Heart left ventricle (tissue), 16 donors: ENCODE measurements around the gene GPLD1. TPM values are rescaled to one million over a fixed set of nuclear protein-coding genes. Genes with fewer than 3 reads are reported as not detected.

ENCODE experiments used
- ATAC-seq, 4 donors: fragments of 200-7000 bp; cut with Tn5 transposase; one replicate each; pipeline ENCODE4 v1.9.1; 2020 to 2022; ENCODE audit warnings: moderate library complexity in 4 of 4, mild to moderate bottlenecking in 3 of 4, moderate number of reproducible peaks in 1 of 4
- DNase-seq, 5 donors: peaks; one replicate each; pipeline ENCODE4 v3.0.0-alpha.2; 2020
- H3K27ac ChIP-seq, 12 donors: fragments of 200-600 bp; sonication (generic) in 4 of 12; one replicate each; pipeline versions ENCODE4 v1.5.0 to v1.8.0; 2016 to 2022; ENCODE audit warnings: mild to moderate bottlenecking in 2 of 12
- H3K27me3 ChIP-seq, 9 donors: fragments of 200-600 bp; sonication (generic) in 2 of 9; one replicate each; pipeline versions ENCODE4 v1.5.1 to v1.8.0; 2016 to 2022; ENCODE audit warnings: mild to moderate bottlenecking in 3 of 9
- H3K36me3 ChIP-seq, 9 donors: fragments of 200-600 bp; sonication (generic) in 2 of 9; one replicate each; pipeline versions ENCODE4 v1.5.0 to v1.8.0; 2018 to 2022; ENCODE audit warnings: mild to moderate bottlenecking in 2 of 9
- H3K4me1 ChIP-seq, 12 donors: fragments of 200-600 bp; sonication (generic) in 4 of 12; one replicate each; pipeline versions ENCODE4 v1.5.0 to v1.8.0; 2016 to 2022; ENCODE audit warnings: mild to moderate bottlenecking in 3 of 12
- H3K4me3 ChIP-seq, 12 donors: fragments of 200-600 bp; sonication (generic) in 4 of 12; one replicate each; pipeline versions ENCODE4 v1.5.0 to v1.8.0; 2017 to 2022; ENCODE audit warnings: mild to moderate bottlenecking in 9 of 12, moderate library complexity in 4 of 12
- H3K9me3 ChIP-seq, 12 donors: fragments of 200-600 bp; sonication (generic) in 4 of 12; one replicate each; pipeline versions ENCODE4 v1.5.0 to v1.8.0; 2016 to 2022; ENCODE audit warnings: mild to moderate bottlenecking in 1 of 12
- POLR2A ChIP-seq, 2 donors: fragments of 450-650 bp; IDR thresholded peaks; one replicate each; pipeline ENCODE4 v1.6.1; 2017; ENCODE audit warnings: antibody characterized with exemption in 2 of 2, mild to moderate bottlenecking in 2 of 2, moderate library complexity in 2 of 2
- WGBS, 4 donors: extraction: QIAGEN DNeasy Blood & Tissue Kit in 2 of 4; methylation state at CpG; one replicate each; pipeline versions ENCODE4 v1.1.5 to v1.1.7; 2013 to 2018; 5-methylcytosine and 5-hydroxymethylcytosine counted together
- intact Hi-C, 10 donors: fragments of 100-400 bp; cut with DNase I; formaldehyde crosslinking; loops; one replicate each; pipeline versions ENCODE4 v1.11.1 to v1.14.2; 2022
- polyA plus RNA-seq, 2 donors: library from polyadenylated mRNA; stranded (reverse); fragments of 200-250 nt; gene quantifications; one replicate each; pipeline ENCODE4 v1.2.3, GENCODE V29; 2013
- total RNA-seq, 9 donors: library from RNA; depleted of rRNA in 2 of 9; stranded (reverse); fragments of >200 nt in 2 of 9; fragmentation: NEBNext Ultra II Directional in 3 of 9; extraction: Animal tissue kit (Norgen Biotek cat#: 25700) in 3 of 9; gene quantifications; one replicate each; pipeline versions ENCODE4 v1.1.0 to v1.2.4, GENCODE V29; 2016 to 2023
- TF ChIP-seq, protein P1 (sequence below), 12 donors: fragments of 200-600 bp; sonication (generic) in 4 of 12; IDR thresholded peaks; one replicate each; pipeline versions ENCODE4 v1.5.0 to v1.8.0; 2018 to 2022; ENCODE audit warnings: antibody characterized with exemption in 12 of 12, mild to moderate bottlenecking in 5 of 12
- donor health status: ischemic (EF 13 %, LVEDD 7.1; RV severe dilation, severe dysfunction).
- donor health status: healthy with polysubstance abuse.
- donor health status: DM: no; HTN: yes; CAD: no.
- donor health status: DM: no; HTN: no; CAD: no.
- donor health status: ischemic (EF 25% LVEDD 6.9; RV normal size, moderate dysfunction).
- donor health status: ischemic (EF 25% LVEDD 5.7; RV mildly dilated, moderate dysfunction).
- donor health status: healthy.
- donor health status: DM: yes; HTN: yes; CAD: no.
- donor health status: ischemic (EF 35%, LVEDD 5.7; RV mildly dilated, moderate dysfunction).
- donor health status: nonischemic (EF 11% LVEDD 7.7; RV severe dilation, severe dysfunction).
- donor health status: DM: yes; HTN: yes; CAD: no.
- donor health status: PGD.
- donor health status: ischemic (EF 29% LVEDD 5.4; RV normal size, mild dysfunction).
- donor health status: nonischemic (EF 23%, LVEDD 6.1; RV moderate dilation, normal function).

GPLD1 gene
- total and polyA plus RNA-seq, 11 donors = 0.18 to 0.99 (median 0.81) TPM

DNA sequence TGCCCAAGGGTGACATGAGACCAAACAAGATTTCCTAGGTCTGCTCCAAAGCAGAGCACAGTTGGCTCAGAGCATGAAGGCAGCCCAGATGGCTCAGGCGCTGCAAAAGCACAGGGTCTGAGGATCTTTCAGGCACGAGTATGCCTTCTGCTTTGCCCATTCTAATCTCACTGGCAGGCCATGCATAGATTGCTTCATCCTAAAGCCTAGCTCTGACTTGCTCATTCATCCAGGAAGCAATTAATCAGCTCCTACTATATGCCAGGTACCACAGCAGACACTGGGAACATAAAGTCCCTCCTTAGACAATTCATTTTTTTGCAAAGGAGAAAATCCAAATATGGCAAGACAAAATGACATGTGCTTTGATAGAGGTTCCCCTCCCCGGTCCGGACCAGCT, 31.2 kb downstream of the GPLD1 start:
- 48 to 78% (median 70%) methylated on average over 3 to 4 of the region's 4 CpGs for WGBS, 4 donors
- H3K27ac ChIP-seq = no peak overlapping the region
- ATAC-seq (no peak), DNase-seq (no peak)
- no peaks in the 10 kb centered on the region for H3K9me3 ChIP-seq
- H3K4me1 ChIP-seq = no peaks in the 10 kb centered on the region
- no peak overlapping the region for H3K4me3 ChIP-seq
- no peaks in the 10 kb centered on the region for H3K36me3 ChIP-seq
- no peaks in the 10 kb centered on the region for H3K27me3 ChIP-seq
- no peak for TF ChIP-seq POLR2A (IDR thresholded peaks at IDR 0.05)
- TF ChIP-seq, protein P1, sequence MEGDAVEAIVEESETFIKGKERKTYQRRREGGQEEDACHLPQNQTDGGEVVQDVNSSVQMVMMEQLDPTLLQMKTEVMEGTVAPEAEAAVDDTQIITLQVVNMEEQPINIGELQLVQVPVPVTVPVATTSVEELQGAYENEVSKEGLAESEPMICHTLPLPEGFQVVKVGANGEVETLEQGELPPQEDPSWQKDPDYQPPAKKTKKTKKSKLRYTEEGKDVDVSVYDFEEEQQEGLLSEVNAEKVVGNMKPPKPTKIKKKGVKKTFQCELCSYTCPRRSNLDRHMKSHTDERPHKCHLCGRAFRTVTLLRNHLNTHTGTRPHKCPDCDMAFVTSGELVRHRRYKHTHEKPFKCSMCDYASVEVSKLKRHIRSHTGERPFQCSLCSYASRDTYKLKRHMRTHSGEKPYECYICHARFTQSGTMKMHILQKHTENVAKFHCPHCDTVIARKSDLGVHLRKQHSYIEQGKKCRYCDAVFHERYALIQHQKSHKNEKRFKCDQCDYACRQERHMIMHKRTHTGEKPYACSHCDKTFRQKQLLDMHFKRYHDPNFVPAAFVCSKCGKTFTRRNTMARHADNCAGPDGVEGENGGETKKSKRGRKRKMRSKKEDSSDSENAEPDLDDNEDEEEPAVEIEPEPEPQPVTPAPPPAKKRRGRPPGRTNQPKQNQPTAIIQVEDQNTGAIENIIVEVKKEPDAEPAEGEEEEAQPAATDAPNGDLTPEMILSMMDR (IDR thresholded peaks at IDR 0.05) = no peak
- intact Hi-C loops = no loop called here

DNA sequence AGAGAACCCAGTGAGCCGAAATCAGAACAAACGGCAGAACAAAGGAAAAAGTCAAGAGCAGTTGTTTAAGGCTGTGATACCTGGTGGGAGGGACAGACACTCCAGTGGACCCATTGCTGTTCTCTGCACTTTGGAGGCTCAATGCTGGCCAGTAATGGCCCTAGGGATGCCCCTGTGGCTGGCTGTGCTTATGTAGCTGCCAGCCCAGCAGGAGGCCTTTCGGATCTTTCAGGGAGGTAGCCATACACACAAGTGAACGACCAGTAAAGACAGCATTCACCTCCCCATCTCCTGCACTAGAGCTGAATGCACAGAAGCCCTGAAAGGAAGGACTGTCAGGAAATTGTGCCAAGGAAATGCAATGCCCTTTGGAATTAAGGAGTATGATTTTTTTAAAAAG, 34.3 kb downstream of the GPLD1 start:
- TF ChIP-seq POLR2A (IDR thresholded peaks at IDR 0.05) = no peak
- H3K36me3 ChIP-seq = no peaks in the 10 kb centered on the region
- intact Hi-C loops = no loop called here
- H3K4me1 ChIP-seq = no peaks in the 10 kb centered on the region
- 88 to 92% (median 90%) methylated on average over 4 of the region's 4 CpGs for WGBS, 4 donors
- no peaks in the 10 kb centered on the region for H3K9me3 ChIP-seq
- no peak for ATAC-seq
- no peaks in the 10 kb centered on the region for H3K27me3 ChIP-seq
- no peak for DNase-seq
- no peak overlapping the region for H3K4me3 ChIP-seq
- no peak overlapping the region for H3K27ac ChIP-seq

DNA sequence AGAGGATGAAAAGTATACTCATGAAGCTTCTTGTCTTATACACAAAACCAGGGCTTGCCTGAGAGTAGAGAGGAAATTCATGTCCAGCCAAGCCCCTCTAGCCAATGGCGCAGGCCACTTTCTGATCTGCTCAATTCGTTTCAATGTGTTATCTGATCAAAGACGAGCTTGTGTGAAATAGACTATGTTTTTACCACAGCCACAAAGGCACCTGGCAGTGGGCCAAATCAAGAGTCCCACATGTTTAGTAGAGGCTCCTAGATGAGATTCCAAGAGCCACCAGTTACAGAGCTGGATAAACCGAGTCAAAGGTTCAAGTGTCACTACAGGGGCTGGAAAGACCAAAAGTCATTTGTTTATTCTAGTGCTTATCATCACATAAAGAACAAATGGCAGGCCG, 34.9 kb downstream of the GPLD1 start:
- Histone ChIP-seq H3K27ac (no peak overlapping the region), H3K36me3 (no peaks in the 10 kb centered on the region), H3K4me1 (no peaks in the 10 kb centered on the region), H3K27me3 (no peaks in the 10 kb centered on the region), H3K9me3 (no peaks in the 10 kb centered on the region), H3K4me3 (no peak overlapping the region)
- intact Hi-C loops = no loop called here
- 86 to 92% (median 89%) methylated on average over 5 of the region's 5 CpGs for WGBS, 4 donors
- DNase-seq (no peak), ATAC-seq (no peak)
- TF ChIP-seq, protein P1 (IDR thresholded peaks at IDR 0.05) = no peak
- no peak for TF ChIP-seq POLR2A (IDR thresholded peaks at IDR 0.05)

DNA sequence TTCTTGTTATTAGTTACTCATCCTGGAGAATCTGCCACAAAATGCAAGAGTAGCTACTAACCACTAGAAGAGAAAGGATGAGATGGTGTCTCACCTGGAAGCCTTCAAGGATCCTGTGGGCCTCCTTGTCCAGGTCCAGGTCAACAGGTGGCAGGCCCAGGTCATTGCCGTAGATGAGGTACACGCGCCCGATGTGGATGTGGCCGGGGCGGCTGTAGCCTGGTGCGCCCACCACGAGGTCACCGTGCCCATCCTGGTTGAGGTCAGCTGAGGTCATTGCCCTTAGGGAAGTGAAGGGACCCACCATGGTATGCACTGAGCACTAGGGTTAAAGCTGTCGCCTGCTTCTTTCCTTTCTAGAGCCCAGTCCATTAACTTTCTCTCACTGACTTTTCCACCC, 35.5 kb downstream of the GPLD1 start:
- H3K27me3 ChIP-seq = no peaks in the 10 kb centered on the region
- intact Hi-C loops = no loop called here
- H3K9me3 ChIP-seq = no peaks in the 10 kb centered on the region
- H3K4me1 ChIP-seq = no peaks in the 10 kb centered on the region
- H3K36me3 ChIP-seq = no peaks in the 10 kb centered on the region
- TF ChIP-seq, protein P1 (IDR thresholded peaks at IDR 0.05) = no peak
- ATAC-seq (no peak), DNase-seq (no peak)
- H3K4me3 ChIP-seq = no peak overlapping the region
- H3K27ac ChIP-seq = no peak overlapping the region
- 92 to 98% (median 97%) methylated on average over 10 of the region's 10 CpGs for WGBS, 4 donors

DNA sequence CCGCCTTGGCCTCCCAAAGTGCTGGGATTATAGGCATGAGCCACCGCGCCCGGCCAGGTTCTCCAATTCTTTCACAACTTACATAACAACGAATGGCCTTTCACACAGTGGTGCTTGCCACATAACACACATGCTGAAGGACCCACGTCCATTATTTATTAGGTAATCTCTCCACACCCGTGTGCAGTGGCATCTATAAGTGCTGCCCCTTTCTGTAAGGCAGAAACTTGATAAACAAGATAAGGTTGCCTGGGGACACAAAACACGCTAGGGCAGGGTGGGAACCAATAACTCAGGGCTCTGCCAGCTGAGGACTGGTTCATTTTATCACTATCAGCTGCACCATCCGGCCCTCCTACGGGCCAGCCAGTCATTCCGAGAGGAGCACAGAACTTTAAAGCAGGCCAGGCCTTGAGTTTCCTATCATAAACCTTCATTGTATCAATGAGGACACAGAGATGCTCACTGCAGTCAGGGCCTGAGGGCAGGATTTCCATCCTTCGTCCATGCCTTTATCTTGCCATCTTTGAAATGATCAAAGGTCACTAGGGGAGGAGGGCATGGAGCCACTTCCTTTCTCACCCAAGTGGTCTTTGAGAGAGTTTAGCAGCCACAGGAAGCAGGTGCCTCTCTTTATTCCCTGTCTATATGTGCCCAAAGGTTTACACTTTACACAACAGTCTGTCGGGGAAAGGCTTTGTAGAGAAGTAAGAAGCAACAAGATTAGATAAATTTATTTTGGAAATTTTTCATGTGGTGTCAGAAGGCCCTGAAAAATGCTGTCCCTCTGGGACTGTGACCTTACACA, 37.6 kb downstream of the GPLD1 start:
- Histone ChIP-seq H3K9me3 (no peaks in the 10 kb centered on the region), H3K4me3 (no peak overlapping the region), H3K27me3 (no peaks in the 10 kb centered on the region), H3K36me3 (no peaks in the 10 kb centered on the region), H3K4me1 (no peaks in the 10 kb centered on the region), H3K27ac (no peak overlapping the region)
- DNase-seq (no peak), ATAC-seq (no peak)
- WGBS, 4 donors = 67 to 77% (median 70%) methylated on average over 13 of the region's 13 CpGs
- TF ChIP-seq POLR2A (IDR thresholded peaks at IDR 0.05) = no peak
- TF ChIP-seq, protein P1 (IDR thresholded peaks at IDR 0.05) = no peak
- intact Hi-C loops = no loop called here
